Measurements from ENCODE around the gene C5orf24. TPM values are rescaled to one million over a fixed set of nuclear protein-coding genes. Genes with fewer than 3 reads are reported as not detected.

The C5orf24 gene
- total RNA-seq, 1 experiment from 2014 or later: 29.2 TPM

Other genes starting within 250 kb of the C5orf24 start
- 37.6 and 49.5 TPM in 2 replicates for gene SAR1B, start 213.1 kb upstream of the C5orf24 start, total RNA-seq (2021)
- gene SEC24A, start 197.2 kb upstream of the C5orf24 start, total RNA-seq (2021): 10.4 and 16.2 TPM in 2 replicates
- gene CAMLG, start 107.4 kb upstream of the C5orf24 start, total RNA-seq (2021): 24.4 and 28.0 TPM in 2 replicates
- 76.5 and 79.8 TPM in 2 replicates for gene DDX46, start 87.2 kb upstream of the C5orf24 start, total RNA-seq (2021)
- gene TXNDC15, start 28.4 kb downstream of the C5orf24 start, total RNA-seq (2021): 18.0 and 19.5 TPM in 2 replicates
- gene PCBD2, start 59.2 kb downstream of the C5orf24 start, total RNA-seq (2021): 14.5 and 17.6 TPM in 2 replicates
- gene CATSPER3, start 121.9 kb downstream of the C5orf24 start, total RNA-seq (2021): 0.57 and 0.68 TPM in 2 replicates
- 27.8 and 38.9 TPM in 2 replicates for gene PITX1, start 188.3 kb downstream of the C5orf24 start, total RNA-seq (2021)

Data from PC-9 (cell line).